Measurements from ENCODE around the gene UVRAG. TPM values are rescaled to one million over a fixed set of nuclear protein-coding genes. Genes with fewer than 3 reads are reported as not detected.

Gene UVRAG
- total and polyA plus RNA-seq, 4 donors, result 4.4 to 15.1 (median 10.0) TPM

- TF ChIP-seq JUND (IDR thresholded peaks at IDR 0.05), result no peak
- no peak for TF ChIP-seq RXRA (IDR thresholded peaks at IDR 0.05)
- TF ChIP-seq FOXA1 (IDR thresholded peaks at IDR 0.05), result no peak
- no peak for TF ChIP-seq YY1 (IDR thresholded peaks at IDR 0.05)
- TF ChIP-seq GABPA (IDR thresholded peaks at IDR 0.05 in 1 of 2, conservative IDR thresholded peaks at IDR 0.05 in 1 of 2), result no peak
- no peak for TF ChIP-seq REST (IDR thresholded peaks at IDR 0.05)
- TF ChIP-seq HNF4G (IDR thresholded peaks at IDR 0.05), result no peak
- TF ChIP-seq SP1 (IDR thresholded peaks at IDR 0.05), result no peak
- no peak for TF ChIP-seq FOXA2 (IDR thresholded peaks at IDR 0.05)
- no peak for TF ChIP-seq RAD21 (IDR thresholded peaks at IDR 0.05)
- no peak for TF ChIP-seq ATF3 (IDR thresholded peaks at IDR 0.05)
- Histone ChIP-seq H3K27ac (ENCODE audit: low read depth in 1 of 2, low read length in 2 of 2) (no peak overlapping the region), H3K27me3 (ENCODE audit: control insufficient read depth in 4 of 4, insufficient read depth in 4 of 4, low read length in 3 of 4) (no peaks in the 10 kb centered on the region), H3K4me1 (ENCODE audit: control insufficient read depth in 4 of 4, insufficient read depth in 4 of 4, low read length in 3 of 4) (peaks cover 0 to 9% (median 5%) of the 10 kb centered on the region in 4 donors), H3K9me3 (ENCODE audit: control insufficient read depth in 4 of 4, low read length in 3 of 4) (no peaks in the 10 kb centered on the region), H3K36me3 (ENCODE audit: control insufficient read depth in 4 of 4, insufficient read depth in 3 of 4, low read depth in 1 of 4, low read length in 3 of 4) (no peaks in the 10 kb centered on the region), H3K4me3 (ENCODE audit: low read depth in 1 of 3, low read length in 3 of 3) (no peak overlapping the region), H3K9ac (ENCODE audit: low read depth in 1 of 2, low read length in 2 of 2) (no peak overlapping the region)
- 76% methylated on average over 11 of the region's 11 CpGs for WGBS
- no peak for DNase-seq (ENCODE audit: low spot score)
Measured at GRCh38 chr11:76155500-76156227, 340.7 kb downstream of the UVRAG start.

GRCh38 chr11:76156971-76157427, 342.0 kb downstream of the UVRAG start:
- no peak overlapping the region for H3K9ac ChIP-seq (ENCODE audit: low read depth in 1 of 2, low read length in 2 of 2)
- no peak overlapping the region for H3K4me3 ChIP-seq (ENCODE audit: low read depth in 1 of 3, low read length in 3 of 3)
- no peaks in the 10 kb centered on the region for H3K27me3 ChIP-seq (ENCODE audit: control insufficient read depth in 4 of 4, insufficient read depth in 4 of 4, low read length in 3 of 4)
- no peak for DNase-seq (ENCODE audit: low spot score)
- H3K9me3 ChIP-seq (ENCODE audit: control insufficient read depth in 4 of 4, low read length in 3 of 4), result no peaks in the 10 kb centered on the region
- TF ChIP-seq HNF4G (IDR thresholded peaks at IDR 0.05) (no peak), FOXA1 (IDR thresholded peaks at IDR 0.05) (no peak), CTCF (IDR thresholded peaks at IDR 0.05; ENCODE audit: low read depth, low read length, missing input control) (no peak), REST (IDR thresholded peaks at IDR 0.05) (no peak), YY1 (IDR thresholded peaks at IDR 0.05) (no peak), SP1 (IDR thresholded peaks at IDR 0.05) (no peak), FOXA2 (IDR thresholded peaks at IDR 0.05) (no peak), RXRA (IDR thresholded peaks at IDR 0.05) (no peak), JUND (IDR thresholded peaks at IDR 0.05) (no peak), ZBTB33 (IDR thresholded peaks at IDR 0.05) (no peak), GABPA (IDR thresholded peaks at IDR 0.05 in 1 of 2, conservative IDR thresholded peaks at IDR 0.05 in 1 of 2) (no peak), NR2F2 (IDR thresholded peaks at IDR 0.05) (no peak), HNF4A (conservative IDR thresholded peaks at IDR 0.05) (no peak), TAF1 (conservative IDR thresholded peaks at IDR 0.05) (no peak), RAD21 (IDR thresholded peaks at IDR 0.05) (no peak), EGR1 (IDR thresholded peaks at IDR 0.05; ENCODE audit: low read depth in 2 of 2) (no peak), ATF3 (IDR thresholded peaks at IDR 0.05) (no peak), MAX (IDR thresholded peaks at IDR 0.05) (no peak)
- no peaks in the 10 kb centered on the region for H3K36me3 ChIP-seq (ENCODE audit: control insufficient read depth in 4 of 4, insufficient read depth in 3 of 4, low read depth in 1 of 4, low read length in 3 of 4)
- WGBS, result 89% methylated on average over 12 of the region's 12 CpGs
- no peak overlapping the region for H3K27ac ChIP-seq (ENCODE audit: low read depth in 1 of 2, low read length in 2 of 2)
- H3K4me1 ChIP-seq (ENCODE audit: control insufficient read depth in 4 of 4, insufficient read depth in 4 of 4, low read length in 3 of 4), result peaks cover 0 to 7% (median 5%) of the 10 kb centered on the region in 4 donors
